Esophagus squamous epithelium (tissue), 5 donors: ENCODE measurements around the gene SLC22A31. TPM values are rescaled to one million over a fixed set of nuclear protein-coding genes. Genes with fewer than 3 reads are reported as not detected.
"Not testable (repeated sequence)": the region's sequence is repeated elsewhere in the genome, so short reads cannot be mapped to it uniquely, and the experiment has no call there.

Experiments
- DNase-seq: peaks from one replicate; lab custom pipeline; 2025; lab: John Stamatoyannopoulos, UW
- H3K27ac ChIP-seq, 4 donors: fragments of 200-600 bp; sonication (generic); one replicate each; pipeline ENCODE4 v1.5.1; 2016 to 2019; ENCODE audit warnings: mild to moderate bottlenecking in 1 of 4
- H3K27me3 ChIP-seq, 4 donors: fragments of 200-600 bp; sonication (generic); 1 replicate in 3 of 4; 2 replicates in 1 of 4; pipeline versions ENCODE4 v1.5.1 to v1.6.0; 2017 to 2021; ENCODE audit warnings: antibody characterized with exemption in 1 of 4
- H3K36me3 ChIP-seq, 3 donors: fragments of 200-600 bp; sonication (generic); one replicate each; pipeline ENCODE4 v1.5.1; 2016 to 2019
- H3K4me1 ChIP-seq, 3 donors: fragments of 200-600 bp; sonication (generic); one replicate each; pipeline ENCODE4 v1.5.1; 2017 to 2019
- H3K4me3 ChIP-seq, 4 donors: fragments of 200-600 bp; sonication (generic); 1 replicate in 3 of 4; 2 replicates in 1 of 4; pipeline ENCODE4 v1.5.1; 2016 to 2019; ENCODE audit warnings: mild to moderate bottlenecking in 2 of 4, moderate library complexity in 1 of 4
- H3K9me3 ChIP-seq, 3 donors: fragments of 200-600 bp; sonication (generic); one replicate each; pipeline ENCODE4 v1.5.1; 2016 to 2019
- CTCF ChIP-seq, 6 experiments: fragments of 450-650 bp in 4 of 6; fragments of 200-600 bp in 2 of 6; sonication (generic) in 2 of 6; IDR thresholded peaks; one replicate each; pipeline ENCODE4 v1.5.1; 2016 to 2019; ENCODE audit warnings: antibody characterized with exemption in 6 of 6, mild to moderate bottlenecking in 4 of 6, moderate library complexity in 4 of 6
- POLR2A ChIP-seq, 4 donors: fragments of 450-650 bp; IDR thresholded peaks; one replicate each; pipeline ENCODE4 v1.6.1; 2017; ENCODE audit warnings: antibody characterized with exemption in 4 of 4, mild to moderate bottlenecking in 4 of 4, moderate library complexity in 3 of 4
- WGBS, 2 donors: methylation state at CpG; one replicate each; pipeline ENCODE4 v1.1.5; 2018; 5-methylcytosine and 5-hydroxymethylcytosine counted together
- intact Hi-C: fragments of 100-400 bp; cut with DNase I; formaldehyde crosslinking; loops from one replicate; pipeline ENCODE4 v1.15.0; 2022
- total RNA-seq, 4 donors: library from RNA; depleted of rRNA; stranded (reverse); fragments of >200 nt; gene quantifications; one replicate each; pipeline ENCODE4 v1.1.0, GENCODE V29; 2016
- donor health status: DM: yes; HTN: yes; CAD: no.

Gene SLC22A31
- total RNA-seq, 4 donors from 2014 or later = not detected

- Histone ChIP-seq H3K9me3 (no peaks in the 10 kb centered on the region), H3K4me3 (no peak overlapping the region), H3K4me1 (peaks cover 20 to 34% (median 23%) of the 10 kb centered on the region in 3 donors), H3K36me3 (no peaks in the 10 kb centered on the region), H3K27me3 (peaks cover 0 to 96% (median 15%) of the 10 kb centered on the region in 4 donors), H3K27ac (no peak overlapping the region)
- intact Hi-C loops = loop anchor here (5.0 to 10.0 kb wide), 3 partner anchors 227 to 432 kb away; partner anchors contain the start of gene APRT
- no peak for TF ChIP-seq POLR2A (IDR thresholded peaks at IDR 0.05)
- no peak for TF ChIP-seq CTCF (IDR thresholded peaks at IDR 0.05)
- no peak for DNase-seq
- WGBS, 2 donors = 71 to 100% methylated on average over 1 to 2 of the region's 14 CpGs
Measured at GRCh38 chr16:89169778-89170177, 30.6 kb downstream of the SLC22A31 start.

- no peak overlapping the region for H3K27ac ChIP-seq
- intact Hi-C loops = loop anchor here (5.0 to 10.0 kb wide), 2 partner anchors 226 to 354 kb away; partner anchors contain the start of gene APRT
Measured at GRCh38 chr16:89168381-89169189, 31.8 kb downstream of the SLC22A31 start.

GRCh38 chr16:89167425-89167941 lies 32.9 kb downstream of the SLC22A31 start:
- peaks cover 0 to 94% (median 15%) of the 10 kb centered on the region in 4 donors for H3K27me3 ChIP-seq
- 20 to 23% methylated on average over 1 to 4 of the region's 18 CpGs for WGBS, 2 donors

More at GRCh38 chr16:89168381-89169189, 31.8 kb downstream of the SLC22A31 start:
- Histone ChIP-seq H3K9me3 (no peaks in the 10 kb centered on the region), H3K4me3 (no peak overlapping the region), H3K4me1 (peaks cover 20 to 34% (median 23%) of the 10 kb centered on the region in 3 donors), H3K36me3 (no peaks in the 10 kb centered on the region), H3K27me3 (peaks cover 0 to 94% (median 15%) of the 10 kb centered on the region in 4 donors)
- TF ChIP-seq POLR2A (IDR thresholded peaks at IDR 0.05) = no peak
- no peak for TF ChIP-seq CTCF (IDR thresholded peaks at IDR 0.05)
- DNase-seq = no peak
- 35 to 45% methylated on average over 8 to 10 of the region's 23 CpGs for WGBS, 2 donors

GRCh38 chr16:89166696-89167424 lies 33.5 kb downstream of the SLC22A31 start:
- Histone ChIP-seq H3K9me3 (no peaks in the 10 kb centered on the region), H3K27me3 (peaks cover 0 to 94% (median 15%) of the 10 kb centered on the region in 4 donors), H3K4me1 (peaks cover 20 to 31% (median 20%) of the 10 kb centered on the region in 3 donors), H3K36me3 (no peaks in the 10 kb centered on the region), H3K27ac (no peak overlapping the region), H3K4me3 (peak overlapping the region in 1 of 4 donors; percentile 18)
- intact Hi-C loops = loop anchor here (5.0 to 10.0 kb wide), 2 partner anchors 225 to 352 kb away; partner anchors contain the start of gene APRT
- no peak for TF ChIP-seq POLR2A (IDR thresholded peaks at IDR 0.05)
- no peak for TF ChIP-seq CTCF (IDR thresholded peaks at IDR 0.05)
- no peak for DNase-seq
- 64 to 70% methylated on average over 2 to 8 of the region's 18 CpGs for WGBS, 2 donors

More at GRCh38 chr16:89167425-89167941, 32.9 kb downstream of the SLC22A31 start:
- H3K27ac ChIP-seq = no peak overlapping the region
- H3K36me3 ChIP-seq = no peaks in the 10 kb centered on the region
- no peaks in the 10 kb centered on the region for H3K9me3 ChIP-seq
- intact Hi-C loops = loop anchor here (5.0 to 10.0 kb wide), 2 partner anchors 225 to 353 kb away; partner anchors contain the start of gene APRT
- peak overlapping the region in 1 of 4 donors; percentile 18 for H3K4me3 ChIP-seq
- DNase-seq = no peak
- peaks cover 20 to 34% (median 23%) of the 10 kb centered on the region in 3 donors for H3K4me1 ChIP-seq
- TF ChIP-seq POLR2A (IDR thresholded peaks at IDR 0.05) (no peak), CTCF (IDR thresholded peaks at IDR 0.05) (peak; percentile 78 to 96 (median 86))

- not testable (repeated sequence) for H3K36me3 ChIP-seq, H3K4me3 ChIP-seq, H3K27ac ChIP-seq, DNase-seq, H3K9me3 ChIP-seq
- H3K27me3 ChIP-seq = peaks cover 0 to 94% (median 13%) of the 10 kb centered on the region in 4 donors
- H3K4me1 ChIP-seq = peaks cover 10 to 18% (median 10%) of the 10 kb centered on the region in 3 donors
- intact Hi-C loops = loop anchor here (5.0 to 10.0 kb wide), 2 partner anchors 223 to 351 kb away; partner anchors contain the start of gene APRT
- WGBS, 2 donors = 76 to 83% methylated on average over 1 to 6 of the region's 10 CpGs
Measured at GRCh38 chr16:89165681-89165979, 34.7 kb downstream of the SLC22A31 start.
